ENCODE data around the gene CEP44.
"Not testable (repeated sequence)": the region's sequence is repeated elsewhere in the genome, so short reads cannot be mapped to it uniquely, and the experiment has no call there.

Gene CEP44

GRCh38 chr4:174286870-174287269, 3.2 kb downstream of the CEP44 start:
- H3K9me3 Mint-ChIP-seq, result peaks cover 4% of the 10 kb centered on the region
- H3K36me3 Mint-ChIP-seq, result peaks cover 4% of the 10 kb centered on the region
- CTCF ChIA-PET, result no interaction called here
- no peak overlapping the region for H3K4me3 Mint-ChIP-seq
- no peaks in the 10 kb centered on the region for H3K27me3 Mint-ChIP-seq
- no peak for DNase-seq
- peaks cover 41% of the 10 kb centered on the region for H3K4me1 Mint-ChIP-seq
- no peak overlapping the region for H3K27ac Mint-ChIP-seq

GRCh38 chr4:174292473-174292872, 8.8 kb downstream of the CEP44 start:
- Mint-ChIP-seq H3K27me3 (no peaks in the 10 kb centered on the region), H3K4me1 (peaks cover 5% of the 10 kb centered on the region), H3K27ac (no peak overlapping the region), H3K36me3 (peaks cover 26% of the 10 kb centered on the region), H3K9me3 (peaks cover 18% of the 10 kb centered on the region), H3K4me3 (no peak overlapping the region)
- CTCF ChIA-PET, result interaction anchor here (1.4 kb wide), 1 partner anchor 12 kb away, joined by 5 read pairs; no protein-coding TSS in a partner anchor
- DNase-seq, result no peak

DNA sequence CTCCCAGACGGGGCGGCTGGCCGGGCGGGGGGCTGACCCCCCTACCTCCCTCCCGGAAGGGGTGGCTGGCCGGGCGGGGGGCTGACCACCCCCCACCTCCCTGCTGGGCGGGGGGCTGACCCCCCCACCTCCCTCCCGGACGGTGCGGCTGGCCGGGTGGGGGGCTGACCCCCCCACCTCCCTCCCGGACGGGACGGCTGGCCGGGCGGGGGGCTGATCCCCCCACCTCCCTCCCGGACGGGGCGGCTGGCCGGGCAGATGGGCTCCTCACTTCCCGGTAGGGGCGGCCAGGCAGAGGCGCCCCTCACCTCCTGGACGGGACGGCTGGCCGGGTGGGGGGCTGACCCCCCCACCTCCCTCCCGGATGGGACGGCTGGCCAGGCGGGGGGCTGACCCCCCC, 10.9 kb downstream of the CEP44 start:
- H3K27me3 Mint-ChIP-seq, CTCF ChIA-PET: not testable (repeated sequence)
- peaks cover 33% of the 10 kb centered on the region for H3K36me3 Mint-ChIP-seq

DNA sequence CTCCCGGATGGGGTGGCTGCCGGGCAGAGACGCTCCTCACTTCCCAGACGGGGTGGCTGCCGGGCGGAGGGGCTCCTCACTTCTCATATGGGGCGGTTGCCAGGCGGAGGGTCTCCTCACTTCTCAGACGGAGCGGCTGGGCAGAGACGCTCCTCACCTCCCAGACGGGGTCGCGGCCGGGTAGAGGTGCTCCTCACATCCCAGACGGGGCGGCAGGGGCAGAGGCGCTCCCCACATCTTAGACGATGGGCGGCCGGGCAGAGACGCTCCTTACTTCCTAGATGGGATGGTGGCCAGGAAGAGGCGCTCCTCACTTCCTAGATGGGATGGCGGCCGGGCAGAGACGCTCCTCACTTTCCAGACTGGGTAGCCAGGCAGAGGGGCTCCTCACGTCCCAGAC, 11.4 kb downstream of the CEP44 start:
- CTCF ChIA-PET, H3K4me1 Mint-ChIP-seq, H3K4me3 Mint-ChIP-seq, H3K27ac Mint-ChIP-seq, DNase-seq, H3K27me3 Mint-ChIP-seq: not testable (repeated sequence)
- peaks cover 37% of the 10 kb centered on the region for H3K36me3 Mint-ChIP-seq
- H3K9me3 Mint-ChIP-seq, result peaks cover 18% of the 10 kb centered on the region

More for the DNA sequence above, 10.9 kb downstream of the CEP44 start:
- not testable (repeated sequence) for H3K27ac Mint-ChIP-seq, DNase-seq, H3K4me3 Mint-ChIP-seq, H3K4me1 Mint-ChIP-seq
- H3K9me3 Mint-ChIP-seq, result peaks cover 18% of the 10 kb centered on the region

GRCh38 chr4:174303687-174304086, 20.0 kb downstream of the CEP44 start:
- H3K4me1 Mint-ChIP-seq, result peaks cover 8% of the 10 kb centered on the region
- no peak for DNase-seq
- CTCF ChIA-PET, result no interaction called here
- H3K27me3 Mint-ChIP-seq, result no peaks in the 10 kb centered on the region
- H3K27ac Mint-ChIP-seq, result no peak overlapping the region
- H3K9me3 Mint-ChIP-seq, result no peaks in the 10 kb centered on the region
- no peak overlapping the region for H3K4me3 Mint-ChIP-seq
- H3K36me3 Mint-ChIP-seq, result peaks cover 30% of the 10 kb centered on the region

- Mint-ChIP-seq H3K36me3 (peaks cover 27% of the 10 kb centered on the region), H3K9me3 (no peaks in the 10 kb centered on the region), H3K4me3 (no peak overlapping the region), H3K4me1 (peaks cover 8% of the 10 kb centered on the region), H3K27ac (no peak overlapping the region), H3K27me3 (no peaks in the 10 kb centered on the region)
- CTCF ChIA-PET, result interaction anchor here (1.2 kb wide), 1 partner anchor 12 kb away, joined by 5 read pairs; no protein-coding TSS in a partner anchor
- DNase-seq, result no peak
Measured at GRCh38 chr4:174304664-174305063, 21.0 kb downstream of the CEP44 start.

GRCh38 chr4:174305961-174306360, 22.2 kb downstream of the CEP44 start:
- Mint-ChIP-seq H3K4me1 (peaks cover 2% of the 10 kb centered on the region), H3K4me3 (no peak overlapping the region), H3K36me3 (peaks cover 17% of the 10 kb centered on the region), H3K27ac (no peak overlapping the region), H3K9me3 (no peaks in the 10 kb centered on the region), H3K27me3 (no peaks in the 10 kb centered on the region)
- DNase-seq, result no peak
- CTCF ChIA-PET, result no interaction called here

GRCh38 chr4:174307694-174308093, 24.0 kb downstream of the CEP44 start:
- H3K27me3 Mint-ChIP-seq, result no peaks in the 10 kb centered on the region
- DNase-seq, result no peak
- no peaks in the 10 kb centered on the region for H3K9me3 Mint-ChIP-seq
- H3K4me3 Mint-ChIP-seq, result no peak overlapping the region
- no peak overlapping the region for H3K27ac Mint-ChIP-seq
- CTCF ChIA-PET, result no interaction called here
- peaks cover 14% of the 10 kb centered on the region for H3K36me3 Mint-ChIP-seq
- H3K4me1 Mint-ChIP-seq, result peaks cover 1% of the 10 kb centered on the region

- H3K36me3 Mint-ChIP-seq, result peaks cover 7% of the 10 kb centered on the region
- no peaks in the 10 kb centered on the region for H3K9me3 Mint-ChIP-seq
- no peaks in the 10 kb centered on the region for H3K27me3 Mint-ChIP-seq
- DNase-seq, result no peak
- CTCF ChIA-PET, result no interaction called here
- H3K4me3 Mint-ChIP-seq, result no peak overlapping the region
- peaks cover 9% of the 10 kb centered on the region for H3K4me1 Mint-ChIP-seq
- no peak overlapping the region for H3K27ac Mint-ChIP-seq
Measured at GRCh38 chr4:174312993-174313392, 29.3 kb downstream of the CEP44 start.

DNA sequence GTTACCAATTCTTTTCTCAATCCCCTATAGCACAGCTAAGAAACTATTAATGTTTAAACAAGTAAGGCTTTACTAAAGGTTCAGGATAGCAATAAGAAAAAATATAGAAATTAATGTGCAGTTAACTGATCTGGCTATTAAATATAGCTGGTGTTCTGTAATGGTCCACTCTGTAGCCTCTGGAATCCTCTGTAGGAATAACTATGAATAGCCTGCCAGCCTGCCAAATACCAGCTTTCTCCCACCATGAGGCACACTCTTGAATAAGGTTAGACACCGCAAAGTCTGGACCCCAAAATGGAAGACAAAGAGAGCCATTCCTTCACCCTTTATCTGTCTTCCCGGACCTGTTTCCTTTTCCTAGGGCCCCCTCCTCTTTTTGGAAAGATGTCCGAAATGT, 30.6 kb downstream of the CEP44 start:
- H3K36me3 Mint-ChIP-seq, result peaks cover 5% of the 10 kb centered on the region
- H3K4me1 Mint-ChIP-seq, result peaks cover 9% of the 10 kb centered on the region
- no peak overlapping the region for H3K27ac Mint-ChIP-seq

GRCh38 chr4:174314770-174315169, 31.1 kb downstream of the CEP44 start:
- no peak overlapping the region for H3K27ac Mint-ChIP-seq
- H3K36me3 Mint-ChIP-seq, result peaks cover 5% of the 10 kb centered on the region
- H3K4me1 Mint-ChIP-seq, result peaks cover 9% of the 10 kb centered on the region
- no peaks in the 10 kb centered on the region for H3K9me3 Mint-ChIP-seq
- no peak for DNase-seq
- CTCF ChIA-PET, result no interaction called here
- no peak overlapping the region for H3K4me3 Mint-ChIP-seq
- no peaks in the 10 kb centered on the region for H3K27me3 Mint-ChIP-seq

More for the DNA sequence above, 30.6 kb downstream of the CEP44 start:
- CTCF ChIA-PET, result no interaction called here
- no peaks in the 10 kb centered on the region for H3K9me3 Mint-ChIP-seq
- DNase-seq, result no peak
- H3K4me3 Mint-ChIP-seq, result no peak overlapping the region
- no peaks in the 10 kb centered on the region for H3K27me3 Mint-ChIP-seq

- no peak overlapping the region for H3K27ac Mint-ChIP-seq
- H3K4me3 Mint-ChIP-seq, result no peak overlapping the region
- no peaks in the 10 kb centered on the region for H3K9me3 Mint-ChIP-seq
- no peaks in the 10 kb centered on the region for H3K27me3 Mint-ChIP-seq
- H3K36me3 Mint-ChIP-seq, result peaks cover 5% of the 10 kb centered on the region
- peaks cover 9% of the 10 kb centered on the region for H3K4me1 Mint-ChIP-seq
- no peak for DNase-seq
- CTCF ChIA-PET, result no interaction called here
Measured at GRCh38 chr4:174316546-174316945, 32.8 kb downstream of the CEP44 start.

DNA sequence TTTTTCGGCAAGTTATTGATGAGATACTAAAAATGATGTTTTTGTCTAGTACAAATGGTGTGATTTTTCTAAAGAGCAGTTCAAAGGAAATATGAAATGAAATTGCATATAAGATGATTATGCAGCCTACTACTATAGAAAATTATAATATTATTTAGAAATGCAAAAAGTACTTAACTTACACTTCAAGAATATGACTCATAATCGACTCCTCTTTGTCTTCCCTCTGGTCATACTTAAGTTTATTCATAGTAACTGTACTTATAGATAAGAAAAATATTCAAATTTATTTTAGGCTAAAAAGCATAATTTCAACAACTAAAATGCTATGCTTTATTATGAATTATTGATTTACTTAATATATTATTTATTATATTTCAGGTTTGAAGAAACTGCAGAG, 33.2 kb downstream of the CEP44 start:
- H3K4me3 Mint-ChIP-seq, result no peak overlapping the region
- CTCF ChIA-PET, result no interaction called here

GRCh38 chr4:174317531-174317930, 33.8 kb downstream of the CEP44 start:
- DNase-seq, result no peak
- H3K4me1 Mint-ChIP-seq, result peaks cover 9% of the 10 kb centered on the region
- no peak overlapping the region for H3K27ac Mint-ChIP-seq
- no peaks in the 10 kb centered on the region for H3K27me3 Mint-ChIP-seq
- no peak overlapping the region for H3K4me3 Mint-ChIP-seq
- H3K36me3 Mint-ChIP-seq, result peaks cover 5% of the 10 kb centered on the region
- CTCF ChIA-PET, result no interaction called here
- no peaks in the 10 kb centered on the region for H3K9me3 Mint-ChIP-seq

More for the DNA sequence above, 33.2 kb downstream of the CEP44 start:
- Mint-ChIP-seq H3K36me3 (peaks cover 5% of the 10 kb centered on the region), H3K9me3 (no peaks in the 10 kb centered on the region), H3K27ac (no peak overlapping the region), H3K27me3 (no peaks in the 10 kb centered on the region), H3K4me1 (peaks cover 9% of the 10 kb centered on the region)
- DNase-seq, result no peak

- Mint-ChIP-seq H3K27ac (no peak overlapping the region), H3K9me3 (no peaks in the 10 kb centered on the region), H3K4me3 (no peak overlapping the region), H3K4me1 (no peaks in the 10 kb centered on the region), H3K36me3 (peaks cover 3% of the 10 kb centered on the region), H3K27me3 (no peaks in the 10 kb centered on the region)
- CTCF ChIA-PET, result interaction anchor here (0.6 to 2.8 kb wide), 8 partner anchors 22 to 1417 kb away, joined by 3 to 12 read pairs (median 3); partner anchors contain the start of genes CEP44 and FBXO8
- no peak for DNase-seq
Measured at GRCh38 chr4:174318829-174319764, 35.4 kb downstream of the CEP44 start.

All from activated naive CD4-positive, alpha-beta T cell treated with anti-CD3 and anti-CD28 coated beads, Interleukin-2, amount 10 ng/mL, durations not matched to agents 7 days and 5 days (primary cell).